HTR-8/SVneo (cell line): ENCODE results near the gene PALM.

Experiments used
- DNase-seq: peaks from one replicate; pipeline ENCODE4 v3.0.0; 2011; ENCODE audit warnings: low spot score, mixed read lengths; ENCODE audit not compliant: insufficient read length
- FAIRE-seq: peaks from 2 replicates; lab custom pipeline; 2011; peaks lifted over from hg19 to GRCh38; lab: Jason Lieb, UNC

The PALM gene

GRCh38 chr19:748274-748598 is 39.5 kb downstream of the PALM start:
- FAIRE-seq (no peak), DNase-seq (no peak)

GRCh38 chr19:749811-750210 is 41.1 kb downstream of the PALM start:
- FAIRE-seq, result no peak

GRCh38 chr19:750640-751423 is 42.1 kb downstream of the PALM start, which contains the start of gene MISP:
Gene MISP, plus strand, starts transcription at chr19:751112. Its CDS starts 5,835 bp downstream, at chr19:756947.
- DNase-seq (no peak), FAIRE-seq (no peak)

More at GRCh38 chr19:749811-750210, 41.1 kb downstream of the PALM start:
- DNase-seq, result no peak

GRCh38 chr19:751501-752341 is 43.0 kb downstream of the PALM start:
- FAIRE-seq (peak; percentile 62), DNase-seq (peak; percentile 86)

GRCh38 chr19:752652-753517 is 44.1 kb downstream of the PALM start:
- peak; percentile 83 for FAIRE-seq
- peak; percentile 93 for DNase-seq

- FAIRE-seq (no peak), DNase-seq (no peak)
Measured at GRCh38 chr19:754530-754929, 45.8 kb downstream of the PALM start.

- DNase-seq, result no peak
- FAIRE-seq, result no peak
Measured at GRCh38 chr19:755063-755462, 46.3 kb downstream of the PALM start.

GRCh38 chr19:756236-756635 is 47.5 kb downstream of the PALM start:
- no peak for DNase-seq
- FAIRE-seq, result peak; percentile 42

GRCh38 chr19:756821-757688 is 48.3 kb downstream of the PALM start:
- FAIRE-seq, result no peak
- no peak for DNase-seq

- DNase-seq (no peak), FAIRE-seq (no peak)
Measured at GRCh38 chr19:757811-758668, 49.3 kb downstream of the PALM start.

- no peak for FAIRE-seq
- no peak for DNase-seq
Measured at GRCh38 chr19:763181-763580, 54.4 kb downstream of the PALM start.

GRCh38 chr19:763869-764268 is 55.1 kb downstream of the PALM start:
- FAIRE-seq, result no peak

GRCh38 chr19:764301-764700 is 55.6 kb downstream of the PALM start:
- FAIRE-seq (no peak), DNase-seq (no peak)

More at GRCh38 chr19:763869-764268, 55.1 kb downstream of the PALM start:
- DNase-seq, result no peak

- FAIRE-seq (no peak), DNase-seq (no peak)
Measured at GRCh38 chr19:765179-765738, 56.5 kb downstream of the PALM start.

GRCh38 chr19:768424-768823 is 59.7 kb downstream of the PALM start:
- DNase-seq, result no peak
- no peak for FAIRE-seq

- no peak for FAIRE-seq
- DNase-seq, result no peak
Measured at GRCh38 chr19:769616-770015, 60.9 kb downstream of the PALM start.

GRCh38 chr19:771332-771785 is 62.6 kb downstream of the PALM start:
- FAIRE-seq (no peak), DNase-seq (no peak)

GRCh38 chr19:772063-772462 is 63.3 kb downstream of the PALM start:
- FAIRE-seq (no peak), DNase-seq (no peak)
